Skin epidermis (tissue), 12 donors: Measurements from ENCODE around the gene NKTR.

Source experiments
- H3K27ac ChIP-seq, 21 experiments: fragments of 200-600 bp; sonication (generic) in 11 of 21; one replicate each; pipeline ENCODE4 v1.5.0; 2020; ENCODE audit warnings: mild to moderate bottlenecking in 3 of 21, inconsistent platforms in 2 of 21, moderate library complexity in 2 of 21
- H3K4me3 ChIP-seq, 7 experiments: fragments of 200-600 bp; sonication (generic) in 2 of 7; one replicate each; pipeline ENCODE4 v1.5.0; 2020; ENCODE audit warnings: inconsistent platforms in 2 of 7, mild to moderate bottlenecking in 2 of 7, moderate library complexity in 1 of 7

NKTR gene

GRCh38 chr3:42658771-42659390 lies 58.4 kb downstream of the NKTR start:
- Histone ChIP-seq H3K27ac (peak overlapping the region in 1 of 21 experiments; percentile 5), H3K4me3 (no peak overlapping the region)

GRCh38 chr3:42659451-42660130 lies 59.1 kb downstream of the NKTR start:
- H3K4me3 ChIP-seq, result no peak overlapping the region
- peak overlapping the region in 2 of 21 experiments; percentile 5 to 21 for H3K27ac ChIP-seq

GRCh38 chr3:42660131-42660715 lies 59.7 kb downstream of the NKTR start:
- Histone ChIP-seq H3K27ac (no peak overlapping the region), H3K4me3 (no peak overlapping the region)

- Histone ChIP-seq H3K4me3 (no peak overlapping the region), H3K27ac (no peak overlapping the region)
Measured at GRCh38 chr3:42660898-42661297, 60.4 kb downstream of the NKTR start.

- H3K27ac ChIP-seq, result no peak overlapping the region
Measured at GRCh38 chr3:42661593-42662022, 61.1 kb downstream of the NKTR start.

GRCh38 chr3:42662037-42662812 lies 61.7 kb downstream of the NKTR start:
- Histone ChIP-seq H3K27ac (no peak overlapping the region), H3K4me3 (no peak overlapping the region)

More at GRCh38 chr3:42661593-42662022, 61.1 kb downstream of the NKTR start:
- no peak overlapping the region for H3K4me3 ChIP-seq

GRCh38 chr3:42662813-42663535 lies 62.5 kb downstream of the NKTR start:
- Histone ChIP-seq H3K27ac (no peak overlapping the region), H3K4me3 (no peak overlapping the region)

GRCh38 chr3:42663581-42664437 lies 63.3 kb downstream of the NKTR start:
- Histone ChIP-seq H3K27ac (peak overlapping the region in 1 of 21 experiments; percentile 34), H3K4me3 (peak overlapping the region in 1 of 7 experiments; percentile 11)

GRCh38 chr3:42664438-42664803 lies 63.9 kb downstream of the NKTR start:
- peak overlapping the region in 1 of 7 experiments; percentile 11 for H3K4me3 ChIP-seq
- H3K27ac ChIP-seq, result peak overlapping the region in 1 of 21 experiments; percentile 34

GRCh38 chr3:42665050-42665878 lies 64.8 kb downstream of the NKTR start:
- Histone ChIP-seq H3K27ac (peak overlapping the region in 2 of 21 experiments; percentile 24 to 28), H3K4me3 (no peak overlapping the region)

GRCh38 chr3:42666022-42666421 lies 65.5 kb downstream of the NKTR start:
- H3K4me3 ChIP-seq, result no peak overlapping the region
- H3K27ac ChIP-seq, result peak overlapping the region in 2 of 21 experiments; percentile 13 to 24

GRCh38 chr3:42666577-42666998 lies 66.1 kb downstream of the NKTR start:
- Histone ChIP-seq H3K4me3 (no peak overlapping the region), H3K27ac (peak overlapping the region in 2 of 21 experiments; percentile 13 to 15)

- Histone ChIP-seq H3K27ac (peak overlapping the region in 1 of 21 experiments; percentile 13), H3K4me3 (no peak overlapping the region)
Measured at GRCh38 chr3:42667096-42667522, 66.6 kb downstream of the NKTR start.

- no peak overlapping the region for H3K27ac ChIP-seq
Measured at GRCh38 chr3:42667523-42668412, 67.3 kb downstream of the NKTR start.

GRCh38 chr3:42668413-42668760 lies 67.9 kb downstream of the NKTR start:
- no peak overlapping the region for H3K4me3 ChIP-seq
- no peak overlapping the region for H3K27ac ChIP-seq

More at GRCh38 chr3:42667523-42668412, 67.3 kb downstream of the NKTR start:
- no peak overlapping the region for H3K4me3 ChIP-seq

- H3K27ac ChIP-seq, result no peak overlapping the region
- H3K4me3 ChIP-seq, result no peak overlapping the region
Measured at GRCh38 chr3:42668793-42669217, 68.3 kb downstream of the NKTR start.
